Loucy (cell line): ENCODE measurements around the gene CCT3.

ENCODE experiments used
- CTCF ChIP-seq: fragments of 200-600 bp; sonication (generic); conservative IDR thresholded peaks from 2 replicates; pipeline ENCODE4 v1.5.1; 2014; ENCODE audit warnings: mild to moderate bottlenecking, antibody characterized with exemption, low read length
- EZH2phosphoT487 ChIP-seq: fragments of 200-600 bp; IDR thresholded peaks from 2 replicates; pipeline ENCODE4 v1.6.1; 2018; ENCODE audit warnings: antibody characterized with exemption, mild to moderate bottlenecking, moderate library complexity, borderline replicate concordance

- TF ChIP-seq CTCF (no peak), EZH2phosphoT487 (no peak)
These were observed 28.5 kb upstream of the CCT3 start for GRCh38 chr1:156366378-156367166.
